Activated naive CD4-positive, alpha-beta T cell treated with anti-CD3 and anti-CD28 coated beads, Interleukin-2, amount 10 ng/mL, durations not matched to agents 7 days and 5 days (primary cell): ENCODE data around the gene TEX2.
"Not testable (repeated sequence)": the region's sequence is repeated elsewhere in the genome, so short reads cannot be mapped to it uniquely, and the experiment has no call there.

Source experiments
- CTCF ChIA-PET: fragments of 350-600 bp; sonication (Branson Sonifier 250); formaldehyde crosslinking; loops from one replicate; lab custom pipeline; 2021; ENCODE audit warnings: antibody characterized with exemption; lab: Charles Lee
- DNase-seq: peaks from one replicate; pipeline ENCODE4 v3.0.0-alpha.2; 2020
- H3K27ac Mint-ChIP-seq: one replicate; pipeline ENCODE4 v1.8.0; 2021; ENCODE audit warnings: mild to moderate bottlenecking, moderate library complexity, mixed read lengths
- H3K27me3 Mint-ChIP-seq: one replicate; pipeline ENCODE4 v1.8.0; 2021; ENCODE audit warnings: mild to moderate bottlenecking, mixed read lengths
- H3K36me3 Mint-ChIP-seq: one replicate; pipeline ENCODE4 v1.8.0; 2021; ENCODE audit warnings: mixed read lengths
- H3K4me1 Mint-ChIP-seq: one replicate; pipeline ENCODE4 v1.8.0; 2021; ENCODE audit warnings: mixed read lengths
- H3K4me3 Mint-ChIP-seq: one replicate; pipeline ENCODE4 v1.8.0; 2021; ENCODE audit warnings: mild to moderate bottlenecking, moderate library complexity, mixed read lengths
- H3K9me3 Mint-ChIP-seq: one replicate; pipeline ENCODE4 v1.8.0; 2021; ENCODE audit warnings: mixed read lengths

TEX2 gene

GRCh38 chr17:64238449-64238848 lies 24.6 kb downstream of the TEX2 start:
- H3K4me3 Mint-ChIP-seq, H3K4me1 Mint-ChIP-seq, H3K36me3 Mint-ChIP-seq, DNase-seq, H3K27me3 Mint-ChIP-seq, H3K9me3 Mint-ChIP-seq, CTCF ChIA-PET, H3K27ac Mint-ChIP-seq: not testable (repeated sequence)

- H3K36me3 Mint-ChIP-seq, result no peaks in the 10 kb centered on the region
- H3K4me1 Mint-ChIP-seq, result peaks cover 5% of the 10 kb centered on the region
- H3K9me3 Mint-ChIP-seq, result no peaks in the 10 kb centered on the region
- no peaks in the 10 kb centered on the region for H3K27me3 Mint-ChIP-seq
- no peak overlapping the region for H3K27ac Mint-ChIP-seq
- no peak for DNase-seq
- no peak overlapping the region for H3K4me3 Mint-ChIP-seq
- CTCF ChIA-PET, result interaction anchor here (0.8 to 1.5 kb wide), 4 partner anchors 9 to 43 kb away, joined by 3 to 4 read pairs (median 3); partner anchors contain the start of gene TEX2
Observed at GRCh38 chr17:64236827-64237403, 26.1 kb downstream of the TEX2 start.

DNA sequence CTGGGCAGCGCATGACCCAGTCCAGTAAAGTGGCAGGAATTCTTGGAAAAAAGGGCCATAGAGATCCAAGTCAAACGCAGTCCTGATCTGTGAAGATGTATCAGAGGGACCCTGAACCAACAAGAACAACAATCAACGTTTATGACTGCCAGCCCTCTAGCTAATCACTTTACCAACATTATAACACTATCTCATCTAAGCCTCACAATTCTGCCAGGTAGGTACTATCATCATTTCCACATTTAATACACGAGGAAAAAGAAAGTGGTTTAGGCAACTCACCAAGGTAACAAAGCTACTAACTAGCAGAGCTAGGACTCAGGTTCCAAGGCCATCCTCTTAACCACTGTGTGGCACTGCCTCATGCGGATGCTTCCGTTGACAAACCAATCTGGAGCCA lies 28.1 kb downstream of the TEX2 start:
- CTCF ChIA-PET, result interaction anchor here (1.1 kb wide), 2 partner anchors 9 to 23 kb away, joined by 3 to 4 read pairs; no protein-coding TSS in a partner anchor
- Mint-ChIP-seq H3K4me3 (no peak overlapping the region), H3K9me3 (no peaks in the 10 kb centered on the region), H3K27me3 (no peaks in the 10 kb centered on the region), H3K4me1 (peaks cover 5% of the 10 kb centered on the region), H3K27ac (no peak overlapping the region), H3K36me3 (no peaks in the 10 kb centered on the region)
- no peak for DNase-seq

DNA sequence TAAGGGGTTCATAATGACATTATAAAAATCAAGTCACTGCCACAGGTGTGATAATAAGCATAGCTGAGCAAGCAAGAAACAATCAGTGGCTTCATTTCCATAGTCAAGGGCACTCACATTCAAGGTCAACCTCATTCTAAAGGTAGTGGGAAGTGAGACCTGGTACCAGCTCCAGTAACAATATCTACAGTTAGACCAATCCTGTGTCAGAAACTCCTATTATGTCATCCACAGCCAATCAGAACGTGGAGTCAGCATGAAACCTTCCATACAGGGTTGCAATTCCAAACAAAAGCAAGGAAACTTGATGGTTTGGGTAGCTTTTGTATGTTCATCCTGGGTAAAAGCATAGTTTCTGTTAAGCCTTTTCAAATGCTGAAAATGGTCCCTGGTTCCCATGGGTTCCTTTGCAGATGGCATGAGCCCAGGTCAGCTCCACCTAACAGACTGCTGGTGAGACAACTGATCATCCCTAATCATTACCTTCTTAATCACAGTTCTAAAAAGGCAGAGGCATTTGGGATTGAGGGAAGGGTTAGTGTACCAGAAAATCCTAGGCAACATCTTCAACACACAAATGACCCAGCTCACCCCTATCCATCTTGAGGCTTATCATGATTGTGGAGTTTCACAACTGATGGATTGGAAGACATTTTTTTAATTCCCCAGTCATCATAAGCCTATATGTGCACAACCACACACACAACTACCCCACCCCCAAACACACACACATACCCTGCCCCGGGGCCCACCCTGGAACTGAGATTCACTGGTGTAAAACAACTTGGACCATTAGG lies 30.4 kb downstream of the TEX2 start:
- no peak for DNase-seq
- Mint-ChIP-seq H3K27me3 (no peaks in the 10 kb centered on the region), H3K4me1 (no peaks in the 10 kb centered on the region), H3K27ac (no peak overlapping the region), H3K4me3 (no peak overlapping the region), H3K36me3 (no peaks in the 10 kb centered on the region), H3K9me3 (no peaks in the 10 kb centered on the region)
- CTCF ChIA-PET, result no interaction called here

- Mint-ChIP-seq H3K9me3 (no peaks in the 10 kb centered on the region), H3K4me1 (no peaks in the 10 kb centered on the region), H3K27me3 (no peaks in the 10 kb centered on the region), H3K27ac (no peak overlapping the region), H3K36me3 (no peaks in the 10 kb centered on the region), H3K4me3 (no peak overlapping the region)
- no peak for DNase-seq
- CTCF ChIA-PET, result no interaction called here
Observed at GRCh38 chr17:64231567-64232141, 31.4 kb downstream of the TEX2 start.

- H3K36me3 Mint-ChIP-seq, result no peaks in the 10 kb centered on the region
- no peak overlapping the region for H3K27ac Mint-ChIP-seq
- H3K4me1 Mint-ChIP-seq, result no peaks in the 10 kb centered on the region
- CTCF ChIA-PET, result no interaction called here
- no peaks in the 10 kb centered on the region for H3K27me3 Mint-ChIP-seq
- no peak for DNase-seq
- H3K4me3 Mint-ChIP-seq, result no peak overlapping the region
- H3K9me3 Mint-ChIP-seq, result no peaks in the 10 kb centered on the region
Observed at GRCh38 chr17:64230791-64231408, 32.2 kb downstream of the TEX2 start.

- CTCF ChIA-PET, result interaction anchor here (1.0 kb wide), 1 partner anchor 10 kb away, joined by 4 read pairs; no protein-coding TSS in a partner anchor
- H3K27me3 Mint-ChIP-seq, result no peaks in the 10 kb centered on the region
- H3K9me3 Mint-ChIP-seq, result no peaks in the 10 kb centered on the region
- H3K27ac Mint-ChIP-seq, result no peak overlapping the region
- no peaks in the 10 kb centered on the region for H3K4me1 Mint-ChIP-seq
- DNase-seq, result no peak
- H3K36me3 Mint-ChIP-seq, result no peaks in the 10 kb centered on the region
- H3K4me3 Mint-ChIP-seq, result no peak overlapping the region
Observed at GRCh38 chr17:64229815-64230728, 33.0 kb downstream of the TEX2 start.

DNA sequence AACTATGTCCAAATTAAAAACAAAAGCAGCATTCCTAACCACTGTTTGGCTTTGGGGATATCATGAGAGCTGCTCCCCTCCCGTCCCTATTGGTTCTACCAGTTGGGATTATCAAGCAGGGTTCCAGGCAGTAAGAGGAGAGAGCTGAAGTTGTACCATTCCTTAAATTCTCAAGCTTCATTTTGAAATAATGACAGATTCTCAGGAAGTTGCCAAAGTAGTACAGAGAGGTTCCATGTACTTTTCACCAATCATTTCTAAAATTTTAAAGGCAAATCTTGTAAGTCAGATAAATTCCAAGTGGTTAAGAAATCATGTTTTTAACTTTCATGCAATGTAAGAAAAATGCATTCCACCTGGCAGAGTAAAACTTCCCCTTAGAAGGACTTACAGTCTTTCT lies 36.9 kb downstream of the TEX2 start:
- Mint-ChIP-seq H3K4me3 (no peak overlapping the region), H3K4me1 (no peaks in the 10 kb centered on the region), H3K27ac (no peak overlapping the region), H3K36me3 (no peaks in the 10 kb centered on the region), H3K9me3 (no peaks in the 10 kb centered on the region), H3K27me3 (no peaks in the 10 kb centered on the region)
- CTCF ChIA-PET, result interaction anchor here (1.4 kb wide), 1 partner anchor 9 kb away, joined by 4 read pairs; no protein-coding TSS in a partner anchor
- DNase-seq, result no peak

- H3K4me3 Mint-ChIP-seq, result no peak overlapping the region
- CTCF ChIA-PET, result interaction anchor here (1.4 kb wide), 1 partner anchor 10 kb away, joined by 4 read pairs; no protein-coding TSS in a partner anchor
- H3K4me1 Mint-ChIP-seq, result no peaks in the 10 kb centered on the region
- H3K27ac Mint-ChIP-seq, result no peak overlapping the region
- H3K9me3 Mint-ChIP-seq, result no peaks in the 10 kb centered on the region
- H3K27me3 Mint-ChIP-seq, result no peaks in the 10 kb centered on the region
- no peak for DNase-seq
- H3K36me3 Mint-ChIP-seq, result no peaks in the 10 kb centered on the region
Observed at GRCh38 chr17:64225410-64225809, 37.6 kb downstream of the TEX2 start.

- H3K36me3 Mint-ChIP-seq, result no peaks in the 10 kb centered on the region
- no peak overlapping the region for H3K27ac Mint-ChIP-seq
- CTCF ChIA-PET, result no interaction called here
- H3K9me3 Mint-ChIP-seq, result no peaks in the 10 kb centered on the region
- no peak for DNase-seq
- H3K4me3 Mint-ChIP-seq, result no peak overlapping the region
- H3K27me3 Mint-ChIP-seq, result no peaks in the 10 kb centered on the region
- H3K4me1 Mint-ChIP-seq, result no peaks in the 10 kb centered on the region
Observed at GRCh38 chr17:64223931-64224629, 39.0 kb downstream of the TEX2 start.

DNA sequence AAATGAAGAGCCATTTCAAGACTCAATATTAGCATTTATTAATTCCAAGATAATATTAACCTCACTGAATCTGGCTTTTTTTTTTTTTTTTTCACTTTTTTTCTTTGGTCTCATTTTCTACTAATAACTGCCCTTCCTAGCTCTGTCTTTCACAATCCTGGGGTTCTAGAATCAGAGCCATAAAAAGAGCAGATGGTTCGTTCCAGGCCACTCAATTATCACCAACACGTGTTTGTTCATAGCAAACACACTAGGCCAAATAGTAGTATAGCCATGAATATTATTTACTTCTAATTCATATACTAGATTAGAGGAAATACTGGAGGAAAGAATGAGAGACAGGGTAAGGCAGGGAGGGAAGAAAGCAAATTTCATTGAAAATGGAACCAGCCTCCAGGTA lies 39.8 kb downstream of the TEX2 start:
- H3K36me3 Mint-ChIP-seq, result no peaks in the 10 kb centered on the region
- H3K4me3 Mint-ChIP-seq, result no peak overlapping the region
- H3K4me1 Mint-ChIP-seq, result peaks cover 2% of the 10 kb centered on the region
- CTCF ChIA-PET, result no interaction called here
- no peak for DNase-seq
- H3K9me3 Mint-ChIP-seq, result no peaks in the 10 kb centered on the region
- no peaks in the 10 kb centered on the region for H3K27me3 Mint-ChIP-seq
- no peak overlapping the region for H3K27ac Mint-ChIP-seq

DNA sequence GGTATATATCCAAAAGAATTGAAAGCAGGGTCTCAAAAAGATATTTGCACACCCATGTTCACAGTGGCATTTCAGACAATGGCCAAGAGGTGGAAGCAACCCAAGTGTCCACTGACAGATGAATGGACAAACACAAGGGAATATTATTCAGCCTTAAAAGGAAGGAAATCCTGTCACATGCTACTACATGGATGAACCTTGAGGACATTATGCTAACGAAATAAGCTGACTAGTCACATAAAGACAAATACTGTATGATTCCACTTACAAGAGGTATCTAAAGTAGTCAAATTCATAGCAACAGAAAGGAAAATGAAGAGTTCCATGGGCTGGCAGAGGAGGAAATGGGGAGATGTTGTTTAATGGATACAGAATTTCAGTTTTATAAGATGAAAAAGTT lies 41.4 kb downstream of the TEX2 start:
- Mint-ChIP-seq H3K4me1 (peaks cover 10% of the 10 kb centered on the region), H3K27me3 (no peaks in the 10 kb centered on the region), H3K27ac (no peak overlapping the region), H3K36me3 (no peaks in the 10 kb centered on the region), H3K9me3 (no peaks in the 10 kb centered on the region), H3K4me3 (no peak overlapping the region)
- no peak for DNase-seq
- CTCF ChIA-PET, result no interaction called here

GRCh38 chr17:64220604-64221003 lies 42.5 kb downstream of the TEX2 start:
- H3K27ac Mint-ChIP-seq, H3K4me3 Mint-ChIP-seq, H3K4me1 Mint-ChIP-seq, H3K27me3 Mint-ChIP-seq, CTCF ChIA-PET, H3K9me3 Mint-ChIP-seq, DNase-seq, H3K36me3 Mint-ChIP-seq: not testable (repeated sequence)
